Measurements from ENCODE around the gene SERPINA9.

DNA sequence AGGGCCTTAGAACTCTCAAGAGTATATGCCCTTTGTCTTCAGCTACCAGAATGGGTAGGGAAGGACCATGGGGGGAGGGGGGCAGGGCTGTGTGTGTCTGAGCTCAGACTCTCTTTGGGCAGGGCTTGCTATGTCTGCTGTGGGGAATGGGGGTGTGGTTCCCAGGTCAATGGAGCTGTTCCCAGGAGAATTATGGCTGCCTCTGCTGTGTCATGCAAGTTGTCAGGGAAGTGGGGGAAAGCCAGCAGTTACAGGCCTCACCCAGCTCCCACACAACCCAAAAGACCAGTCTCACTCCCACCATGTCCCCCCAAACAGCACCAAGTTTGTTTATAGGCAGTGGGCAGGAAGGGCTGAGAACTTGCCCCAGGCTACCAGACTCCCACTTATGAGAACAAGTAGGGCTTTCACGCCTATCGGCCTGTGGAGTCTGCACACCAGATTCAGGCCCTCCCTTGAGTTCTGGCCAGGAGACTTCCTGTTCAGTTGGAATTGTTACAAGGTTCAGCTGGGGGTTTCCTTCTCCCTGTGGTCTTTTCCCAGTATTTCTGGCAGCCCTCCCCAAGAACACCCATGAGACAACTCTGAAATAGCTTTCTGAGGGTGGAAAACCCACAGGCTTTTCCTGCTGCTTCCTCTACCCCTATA is 17.3 kb downstream of the SERPINA9 start:
- TF ChIP-seq EZH2 (IDR thresholded peaks at IDR 0.05; ENCODE audit: insufficient read depth, poor library complexity, severe bottlenecking) (no peak), EZH2phosphoT487 (IDR thresholded peaks at IDR 0.05; ENCODE audit: insufficient read depth, low read depth) (no peak)

Measured in GM23248 (cell line).